ENCODE measurements around the gene GALNT9.
"Not testable (repeated sequence)": the region's sequence is repeated elsewhere in the genome, so short reads cannot be mapped to it uniquely, and the experiment has no call there.

GALNT9 gene

GRCh38 chr12:132358241-132359225 lies 29.1 kb upstream of the GALNT9 start:
- DNase-seq: not testable (repeated sequence)

DNA sequence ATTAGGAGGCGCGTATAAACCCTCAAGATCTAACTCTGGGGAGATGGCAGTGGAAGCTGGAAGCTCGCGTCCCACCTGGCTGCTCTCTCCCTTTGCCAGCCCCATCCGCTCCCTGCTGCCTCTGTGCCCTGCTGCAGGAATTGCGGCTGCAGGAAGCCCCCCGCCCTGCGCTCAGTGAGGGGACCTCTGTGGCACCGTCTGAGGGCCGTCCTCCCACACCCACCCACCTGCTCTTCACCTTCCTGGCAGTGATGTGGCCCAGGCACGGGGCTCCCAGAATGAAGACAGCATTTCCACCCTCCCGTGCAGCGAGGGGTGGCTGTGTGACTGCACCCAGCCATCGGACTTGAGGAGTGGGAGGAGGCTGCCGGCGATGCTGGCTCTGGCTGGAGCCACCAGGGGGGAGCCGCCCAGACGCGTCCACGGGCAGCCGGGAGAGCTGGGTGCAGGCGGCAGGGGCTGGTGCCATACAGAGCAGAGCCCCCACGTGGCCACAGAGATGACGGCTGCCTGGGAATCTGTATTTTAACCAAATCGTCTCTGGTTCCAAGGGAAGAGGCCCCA lies 28.3 kb upstream of the GALNT9 start:
- DNase-seq: no peak

DNA sequence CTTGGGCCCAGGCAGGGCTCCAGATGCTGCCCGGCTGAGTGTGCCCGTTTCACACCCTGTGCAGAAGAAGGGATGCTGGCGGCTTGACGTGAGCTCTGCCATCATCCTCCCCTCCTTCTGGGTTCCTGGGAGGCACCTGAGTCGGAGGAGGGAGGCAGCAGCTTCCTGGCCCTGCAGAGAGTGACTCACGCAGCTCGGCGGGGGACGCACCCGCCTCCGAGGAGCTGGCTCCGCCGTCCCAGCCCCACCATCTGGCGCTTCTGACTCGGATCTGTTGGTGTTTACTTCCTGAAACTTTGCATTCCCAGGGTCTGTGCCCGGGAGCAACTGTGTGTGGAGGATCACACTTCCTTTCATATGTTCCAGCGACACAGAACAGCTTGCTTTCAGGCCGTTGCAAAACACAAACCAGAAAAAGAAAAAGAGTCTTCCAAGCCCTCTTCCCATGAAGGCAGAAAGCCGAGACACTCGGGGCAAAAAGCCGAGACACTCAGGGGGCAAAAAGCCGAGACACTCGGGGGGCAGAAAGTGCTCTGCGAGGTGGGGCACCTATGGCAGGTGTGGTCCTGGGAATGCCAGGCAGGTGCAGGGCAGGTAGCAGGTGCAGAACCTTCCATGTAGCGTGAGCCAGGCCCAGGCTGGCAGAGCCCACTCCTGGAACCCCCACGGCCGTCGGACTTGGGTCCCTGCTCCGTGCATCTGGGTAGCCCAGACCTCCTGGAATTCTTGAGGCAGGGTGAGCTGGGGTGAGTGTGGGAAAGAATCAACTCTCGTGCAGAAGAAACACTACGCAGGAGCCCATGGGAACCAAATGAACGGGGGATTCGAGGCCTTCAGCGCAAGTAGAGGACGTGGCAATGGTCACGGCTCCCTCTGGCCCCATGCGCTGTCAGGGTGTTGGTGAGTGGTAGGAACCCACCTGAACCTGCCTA lies 27.6 kb upstream of the GALNT9 start:
- DNase-seq: peak; percentile 92

- no peak for DNase-seq
Measured at GRCh38 chr12:132355742-132356681, 26.6 kb upstream of the GALNT9 start.

DNA sequence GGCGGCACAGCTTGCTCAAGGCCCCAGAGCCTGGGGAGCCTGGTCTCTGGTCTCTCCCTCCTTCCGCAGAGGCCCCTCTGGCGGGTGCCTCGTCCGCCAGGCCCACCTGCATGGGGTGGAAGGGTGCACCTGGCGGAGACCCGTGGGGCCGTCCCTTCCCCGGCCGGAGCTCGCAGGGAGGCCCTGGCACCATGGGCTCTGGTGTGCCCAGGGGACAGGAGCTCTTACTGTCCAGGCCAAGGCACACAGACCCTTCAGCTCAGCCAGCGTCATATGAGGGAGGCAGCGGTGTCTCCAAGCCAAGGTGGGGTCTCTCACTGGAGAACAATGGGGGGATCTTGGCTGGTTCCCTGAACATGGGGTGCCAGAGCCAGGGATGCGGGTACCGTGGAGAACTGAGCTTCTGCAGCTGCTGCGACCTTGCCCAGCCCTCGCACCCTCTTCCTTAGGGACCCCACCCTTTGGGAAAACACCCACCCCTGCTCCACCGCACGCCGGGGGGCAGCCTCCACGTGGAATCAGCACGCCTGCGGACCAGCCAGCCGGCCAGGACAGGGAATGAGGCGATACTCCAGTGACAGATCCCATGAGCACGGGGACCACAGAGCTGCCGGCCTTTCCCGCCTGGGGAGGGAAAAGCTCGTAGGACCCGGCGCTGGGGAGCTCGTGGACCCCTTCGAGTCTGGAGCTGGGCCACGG lies 25.7 kb upstream of the GALNT9 start:
- no peak for DNase-seq

DNA sequence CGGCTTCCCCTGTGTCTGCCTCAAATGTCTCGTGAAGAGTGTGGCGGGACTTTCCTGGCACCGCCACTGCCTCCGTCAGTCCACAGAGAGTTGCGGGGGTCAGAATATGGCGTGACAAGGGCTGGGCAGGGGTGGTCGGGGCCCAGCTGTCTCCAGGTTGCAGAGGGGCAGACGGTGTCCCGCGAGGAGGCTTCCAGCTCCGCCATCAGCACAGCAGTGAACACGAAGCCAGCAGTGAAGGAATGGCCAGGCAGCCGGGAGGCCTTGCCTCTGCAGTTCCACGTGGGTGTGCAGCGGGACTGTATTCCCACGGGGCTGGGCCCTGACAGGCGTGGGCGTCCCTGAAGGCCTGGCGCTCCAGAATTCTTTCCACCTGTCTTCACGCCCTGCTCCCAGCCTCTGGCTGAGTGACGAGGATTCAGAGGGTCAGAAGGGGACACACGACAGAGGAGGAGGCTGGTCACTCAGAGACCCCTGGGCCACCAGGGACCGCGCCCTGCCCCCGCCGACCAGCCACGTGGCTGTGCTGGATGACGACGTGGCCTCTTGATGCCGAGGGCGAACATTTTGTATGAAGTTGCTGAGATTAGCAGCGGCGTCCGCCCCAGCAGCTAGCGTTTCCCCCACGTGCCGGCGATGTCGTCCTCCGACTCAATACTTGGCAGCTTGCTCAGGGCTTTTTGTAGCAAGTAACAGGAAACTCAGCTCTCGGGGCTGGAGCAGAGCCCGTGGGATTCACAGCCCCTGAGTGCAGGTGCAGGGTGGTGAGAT lies 25.0 kb upstream of the GALNT9 start:
- DNase-seq: no peak

DNA sequence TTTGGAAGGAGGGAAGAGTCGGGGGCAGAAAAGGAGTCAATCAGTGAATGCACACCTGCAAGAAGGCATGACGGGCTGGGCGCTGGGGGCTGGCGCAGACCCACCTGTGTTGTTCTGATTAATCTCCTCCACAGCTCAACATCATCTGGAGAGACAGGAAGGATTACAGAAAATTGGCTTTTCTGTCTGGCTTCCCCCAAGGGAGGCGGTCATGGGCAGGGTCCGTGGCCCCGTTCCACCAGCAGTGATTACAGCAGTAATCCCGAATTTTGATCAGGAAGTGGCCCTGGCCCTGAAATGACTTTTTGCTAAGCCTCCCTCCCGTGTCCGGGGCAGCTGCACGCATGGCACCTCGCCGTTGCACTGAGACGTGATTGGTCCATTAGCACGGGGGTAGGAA lies 24.4 kb upstream of the GALNT9 start:
- no peak for DNase-seq

DNA sequence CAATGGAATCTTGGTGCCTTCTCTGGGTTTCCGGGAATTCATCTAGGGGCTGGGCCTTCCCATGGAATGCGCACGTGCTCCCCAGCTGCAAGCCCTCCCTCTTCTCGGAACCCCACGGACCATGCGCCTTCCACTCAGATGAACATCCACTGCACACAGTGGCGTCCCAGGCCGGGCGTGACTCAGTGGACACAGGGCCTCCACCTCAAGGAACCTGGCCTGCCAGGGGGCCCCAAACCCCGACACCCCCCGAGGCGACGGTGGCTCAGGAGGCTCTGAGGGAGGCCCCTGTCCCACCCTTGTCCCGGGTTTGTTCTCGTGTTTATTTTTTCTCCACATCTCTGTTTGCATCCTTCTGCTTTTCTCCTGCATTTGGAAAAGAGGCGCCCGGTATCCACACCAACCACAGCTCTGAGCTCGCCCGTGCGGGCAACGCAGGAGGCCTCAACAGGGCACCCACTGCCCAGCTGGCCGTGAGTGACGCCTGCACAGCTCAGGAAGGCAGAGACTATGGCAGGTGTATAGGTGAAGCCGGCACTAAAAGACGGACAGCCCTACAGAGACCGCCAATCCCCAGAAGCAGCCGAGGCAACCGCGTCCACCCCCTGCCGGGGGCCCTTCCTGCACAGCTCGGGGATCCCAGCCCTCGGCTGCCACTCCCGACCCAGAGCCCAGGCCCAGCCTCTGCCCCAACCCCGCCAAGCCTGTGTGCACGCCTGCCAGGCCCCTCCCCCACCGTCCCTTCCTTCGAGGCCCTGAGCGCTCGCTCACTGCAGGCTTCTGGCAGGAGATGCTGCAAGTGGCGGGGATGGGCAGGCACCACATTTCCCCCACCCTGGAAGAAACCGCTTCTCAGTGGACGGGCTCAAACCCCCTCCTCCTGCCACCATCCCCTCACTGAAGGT lies 23.8 kb upstream of the GALNT9 start:
- no peak for DNase-seq

DNA sequence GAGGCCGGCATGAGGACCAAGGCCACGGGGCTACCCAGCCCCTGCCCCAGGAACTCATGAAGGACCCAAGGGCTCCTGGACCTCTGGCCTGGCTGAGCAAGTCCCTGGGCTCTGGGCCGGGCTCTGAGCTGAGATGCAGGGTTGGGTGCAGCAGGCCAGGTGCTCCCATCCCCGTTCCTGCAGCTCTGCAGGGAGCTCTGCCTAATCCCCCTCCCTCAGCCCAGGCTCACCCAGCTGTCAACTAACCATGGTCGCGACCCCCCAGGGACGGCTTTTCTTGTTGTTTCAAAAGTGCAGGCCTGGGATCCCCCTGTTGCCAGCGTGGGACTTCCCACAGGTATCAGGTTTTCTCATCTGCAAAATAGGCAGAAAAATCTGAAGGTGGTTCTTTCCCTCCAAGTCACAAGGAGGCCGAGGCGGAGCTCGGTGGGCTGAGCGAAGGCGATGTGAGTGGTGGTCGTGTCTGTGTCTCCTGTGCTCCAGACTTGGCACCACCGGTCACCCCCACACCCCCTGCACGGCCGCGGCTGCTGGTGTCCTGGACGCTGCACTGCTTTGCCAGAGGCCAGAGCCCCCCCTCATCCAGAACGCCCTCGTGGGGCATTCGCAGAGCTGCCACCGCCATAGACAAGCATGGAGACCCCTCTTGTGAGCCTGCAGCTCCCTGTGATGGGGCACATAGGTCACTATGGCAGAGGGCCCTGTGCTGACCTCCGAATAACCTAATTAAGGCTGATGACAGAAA lies 22.5 kb upstream of the GALNT9 start:
- DNase-seq: peak; percentile 39

- no peak for DNase-seq
Measured at GRCh38 chr12:132349501-132350131, 20.2 kb upstream of the GALNT9 start.

GRCh38 chr12:132348176-132348575 lies 18.8 kb upstream of the GALNT9 start:
- DNase-seq: no peak

DNA sequence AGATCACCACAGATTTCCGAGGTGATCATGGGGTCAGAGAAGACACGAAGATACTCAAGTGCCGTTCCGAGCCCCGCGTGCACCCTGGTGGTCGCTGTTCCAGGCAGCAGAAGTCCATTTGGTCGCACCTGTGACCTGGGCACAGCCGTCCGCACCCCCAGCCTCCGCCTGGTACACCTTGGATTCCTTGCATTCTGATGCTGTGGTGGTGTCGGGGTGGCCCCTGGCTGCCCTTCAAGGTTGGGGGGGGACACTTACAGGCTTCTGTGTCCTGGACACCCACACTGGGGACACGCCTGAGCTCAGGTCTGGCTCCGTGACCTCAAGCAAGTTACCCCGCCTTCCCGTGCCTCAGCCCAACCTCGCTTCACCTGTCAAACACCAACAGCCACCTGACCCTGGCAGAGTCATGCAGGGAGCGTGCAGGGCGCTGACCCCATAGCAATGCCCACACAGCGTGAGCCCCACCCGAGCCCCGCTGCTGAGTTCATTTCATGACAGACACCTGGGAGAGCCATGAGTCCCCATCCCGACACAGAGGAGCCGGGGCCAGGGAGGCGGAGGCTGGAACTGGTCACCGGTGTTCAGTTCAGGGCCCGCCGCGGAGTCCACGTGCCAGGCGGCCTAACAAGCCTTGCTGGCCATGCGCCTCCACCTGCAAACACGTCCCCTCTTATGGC lies 17.9 kb upstream of the GALNT9 start:
- DNase-seq: no peak

GRCh38 chr12:132346471-132347175 lies 17.2 kb upstream of the GALNT9 start:
- no peak for DNase-seq

DNA sequence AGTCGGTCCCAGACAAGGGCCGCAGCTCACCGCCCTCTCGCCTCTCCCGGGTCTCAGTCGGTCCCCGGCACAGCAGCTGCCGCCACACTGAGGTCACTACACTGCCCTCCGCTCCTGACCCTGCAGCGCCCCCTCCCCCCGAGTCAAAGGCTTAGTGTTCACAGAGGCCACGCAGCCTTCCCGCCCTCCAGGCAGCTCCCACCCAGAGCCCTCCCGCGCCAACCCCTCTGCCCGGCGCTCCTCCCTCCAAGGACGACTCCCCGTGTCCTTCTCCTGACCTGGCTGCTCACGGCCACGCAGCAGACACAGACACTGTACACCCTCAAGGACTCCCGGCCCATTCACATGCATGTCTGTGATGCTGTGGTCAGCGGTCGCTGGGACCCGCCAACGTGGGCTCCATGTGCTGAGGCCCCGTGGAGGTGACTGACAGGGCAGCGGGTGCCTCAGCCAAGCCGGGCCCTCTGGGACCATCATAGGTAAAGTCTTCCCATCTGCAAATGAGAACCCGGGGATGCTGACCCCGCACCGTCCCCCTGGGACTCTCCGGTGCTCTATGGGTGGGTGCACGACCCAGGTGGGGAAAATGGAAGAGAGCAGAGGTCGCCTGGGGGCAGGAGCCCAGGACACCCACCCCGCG lies 16.3 kb upstream of the GALNT9 start:
- no peak for DNase-seq

- DNase-seq: no peak
Measured at GRCh38 chr12:132345126-132345525, 15.7 kb upstream of the GALNT9 start.

DNA sequence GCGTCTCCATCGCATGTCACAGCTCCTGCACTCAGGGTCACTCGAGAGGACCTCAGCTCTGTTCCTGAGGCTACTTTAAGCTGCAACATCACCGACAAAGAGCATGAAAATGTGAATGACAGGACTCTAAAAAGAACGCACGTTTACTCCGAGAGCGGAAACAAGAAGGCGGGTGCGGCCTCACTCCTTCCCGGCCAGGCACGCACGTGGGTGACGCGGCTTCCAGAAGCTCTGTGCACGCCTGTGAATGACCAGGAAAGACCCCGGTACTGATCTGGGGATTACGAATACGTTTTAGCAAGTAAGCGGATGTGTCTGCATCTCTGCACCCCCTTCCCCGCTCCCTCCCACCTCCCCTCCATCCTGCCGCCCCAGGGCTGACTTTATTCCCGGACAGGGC lies 15.2 kb upstream of the GALNT9 start:
- DNase-seq: no peak

All from NCI-H2171 (cell line).